ENCODE data around the gene SPTLC2.

Gene SPTLC2

GRCh38 chr14:77622366-77622961 is 6.0 kb upstream of the SPTLC2 start:
- no peak for DNase-seq (ENCODE audit: low read depth in 2 of 2)

- no peak for DNase-seq (ENCODE audit: low read depth in 2 of 2)
Observed at GRCh38 chr14:77620222-77620870, 3.9 kb upstream of the SPTLC2 start.

- no peak for DNase-seq (ENCODE audit: low read depth in 2 of 2)
Observed at GRCh38 chr14:77618381-77618970, 2.0 kb upstream of the SPTLC2 start.

GRCh38 chr14:77616133-77616453 is 344 bp downstream of the SPTLC2 start:
- DNase-seq (ENCODE audit: low read depth in 2 of 2) = peak in 1 of 2 donors; percentile 3

GRCh38 chr14:77615361-77616132 is 890 bp downstream of the SPTLC2 start:
- peak in 1 of 2 donors; percentile 15 for DNase-seq (ENCODE audit: low read depth in 2 of 2)

- DNase-seq (ENCODE audit: low read depth in 2 of 2) = no peak
Observed at GRCh38 chr14:77613201-77613600, 3.2 kb downstream of the SPTLC2 start.

- DNase-seq (ENCODE audit: low read depth in 2 of 2) = no peak
Observed at GRCh38 chr14:77612011-77612620, 4.3 kb downstream of the SPTLC2 start.

GRCh38 chr14:77610553-77610952 is 5.9 kb downstream of the SPTLC2 start:
- DNase-seq (ENCODE audit: low read depth in 2 of 2) = no peak

GRCh38 chr14:77609922-77610321 is 6.5 kb downstream of the SPTLC2 start:
- DNase-seq (ENCODE audit: low read depth in 2 of 2) = no peak

- no peak for DNase-seq (ENCODE audit: low read depth in 2 of 2)
Observed at GRCh38 chr14:77607741-77608302, 8.6 kb downstream of the SPTLC2 start.

- DNase-seq (ENCODE audit: low read depth in 2 of 2) = no peak
Observed at GRCh38 chr14:77605392-77605972, 11.0 kb downstream of the SPTLC2 start.

GRCh38 chr14:77603654-77604255 is 12.7 kb downstream of the SPTLC2 start:
- no peak for DNase-seq (ENCODE audit: low read depth in 2 of 2)

GRCh38 chr14:77603031-77603430 is 13.4 kb downstream of the SPTLC2 start:
- DNase-seq (ENCODE audit: low read depth in 2 of 2) = no peak

- no peak for DNase-seq (ENCODE audit: low read depth in 2 of 2)
Observed at GRCh38 chr14:77601846-77602619, 14.4 kb downstream of the SPTLC2 start.

GRCh38 chr14:77599889-77600288 is 16.5 kb downstream of the SPTLC2 start:
- DNase-seq (ENCODE audit: low read depth in 2 of 2) = no peak

- no peak for DNase-seq (ENCODE audit: low read depth in 2 of 2)
Observed at GRCh38 chr14:77598366-77599070, 17.9 kb downstream of the SPTLC2 start.

- no peak for DNase-seq (ENCODE audit: low read depth in 2 of 2)
Observed at GRCh38 chr14:77593501-77593961, 22.9 kb downstream of the SPTLC2 start.

GRCh38 chr14:77590845-77591485 is 25.5 kb downstream of the SPTLC2 start:
- no peak for DNase-seq (ENCODE audit: low read depth in 2 of 2)

GRCh38 chr14:77589099-77589498 is 27.3 kb downstream of the SPTLC2 start:
- DNase-seq (ENCODE audit: low read depth in 2 of 2) = no peak

All from stimulated activated CD4-positive, alpha-beta T cell treated with anti-CD3 and anti-CD28 coated beads, Interleukin-1b, Interleukin-23, amount 100 ng/mL, for 4 hours (primary cell).